ENCODE data around the gene KCNQ4. TPM values are rescaled to one million over a fixed set of nuclear protein-coding genes. Genes with fewer than 3 reads are reported as not detected.

Gene KCNQ4
- total RNA-seq, 3 donors from 2014 or later, result 0.32 to 1.3 (median 1.3) TPM

GRCh38 chr1:40845895-40846294 lies 62.3 kb downstream of the KCNQ4 start:
- TF ChIP-seq POLR2A (IDR thresholded peaks at IDR 0.05) (no peak), POLR2AphosphoS5 (IDR thresholded peaks at IDR 0.05) (no peak)
- no peak for DNase-seq (ENCODE audit: low spot score in 2 of 2)
- no peaks in the 10 kb centered on the region for H3K9me3 ChIP-seq
- no peaks in the 10 kb centered on the region for H3K36me3 ChIP-seq
- H3K27ac ChIP-seq, result no peak overlapping the region
- no peak overlapping the region for H3K4me3 ChIP-seq
- H3K27me3 ChIP-seq, result no peaks in the 10 kb centered on the region
- intact Hi-C loops (cut with DNase I; ENCODE audit: low total_unique reads), result no loop called here
- no peaks in the 10 kb centered on the region for H3K4me1 ChIP-seq

- H3K4me1 ChIP-seq, result no peaks in the 10 kb centered on the region
- no peak overlapping the region for H3K27ac ChIP-seq
- intact Hi-C loops (cut with DNase I; ENCODE audit: low total_unique reads), result no loop called here
- H3K36me3 ChIP-seq, result no peaks in the 10 kb centered on the region
- TF ChIP-seq POLR2A (IDR thresholded peaks at IDR 0.05) (no peak), POLR2AphosphoS5 (IDR thresholded peaks at IDR 0.05) (no peak)
- TF ChIP-seq, protein P1, sequence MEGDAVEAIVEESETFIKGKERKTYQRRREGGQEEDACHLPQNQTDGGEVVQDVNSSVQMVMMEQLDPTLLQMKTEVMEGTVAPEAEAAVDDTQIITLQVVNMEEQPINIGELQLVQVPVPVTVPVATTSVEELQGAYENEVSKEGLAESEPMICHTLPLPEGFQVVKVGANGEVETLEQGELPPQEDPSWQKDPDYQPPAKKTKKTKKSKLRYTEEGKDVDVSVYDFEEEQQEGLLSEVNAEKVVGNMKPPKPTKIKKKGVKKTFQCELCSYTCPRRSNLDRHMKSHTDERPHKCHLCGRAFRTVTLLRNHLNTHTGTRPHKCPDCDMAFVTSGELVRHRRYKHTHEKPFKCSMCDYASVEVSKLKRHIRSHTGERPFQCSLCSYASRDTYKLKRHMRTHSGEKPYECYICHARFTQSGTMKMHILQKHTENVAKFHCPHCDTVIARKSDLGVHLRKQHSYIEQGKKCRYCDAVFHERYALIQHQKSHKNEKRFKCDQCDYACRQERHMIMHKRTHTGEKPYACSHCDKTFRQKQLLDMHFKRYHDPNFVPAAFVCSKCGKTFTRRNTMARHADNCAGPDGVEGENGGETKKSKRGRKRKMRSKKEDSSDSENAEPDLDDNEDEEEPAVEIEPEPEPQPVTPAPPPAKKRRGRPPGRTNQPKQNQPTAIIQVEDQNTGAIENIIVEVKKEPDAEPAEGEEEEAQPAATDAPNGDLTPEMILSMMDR (IDR thresholded peaks at IDR 0.05), result no peak
- DNase-seq (ENCODE audit: low spot score in 2 of 2), result no peak
- H3K9me3 ChIP-seq, result no peaks in the 10 kb centered on the region
- H3K4me3 ChIP-seq, result no peak overlapping the region
- no peaks in the 10 kb centered on the region for H3K27me3 ChIP-seq
Observed at GRCh38 chr1:40847023-40847745, 63.6 kb downstream of the KCNQ4 start.

- Histone ChIP-seq H3K4me3 (no peak overlapping the region), H3K27me3 (no peaks in the 10 kb centered on the region), H3K9me3 (no peaks in the 10 kb centered on the region), H3K36me3 (no peaks in the 10 kb centered on the region), H3K27ac (no peak overlapping the region), H3K4me1 (no peaks in the 10 kb centered on the region)
- TF ChIP-seq POLR2A (IDR thresholded peaks at IDR 0.05) (no peak), POLR2AphosphoS5 (IDR thresholded peaks at IDR 0.05) (peak in 1 of 3 donors; percentile 60)
- TF ChIP-seq, protein P1 (IDR thresholded peaks at IDR 0.05), result peak; percentile 66 to 97 (median 93)
- intact Hi-C loops (cut with DNase I; ENCODE audit: low total_unique reads), result no loop called here
- DNase-seq (ENCODE audit: low spot score in 2 of 2), result peak; percentile 78
Observed at GRCh38 chr1:40848530-40849189, 65.1 kb downstream of the KCNQ4 start.

GRCh38 chr1:40849801-40850592 lies 66.4 kb downstream of the KCNQ4 start:
- H3K27me3 ChIP-seq, result no peaks in the 10 kb centered on the region
- peak; percentile 66 to 80 for DNase-seq (ENCODE audit: low spot score in 2 of 2)
- H3K4me3 ChIP-seq, result no peak overlapping the region
- intact Hi-C loops (cut with DNase I; ENCODE audit: low total_unique reads), result no loop called here
- H3K9me3 ChIP-seq, result no peaks in the 10 kb centered on the region
- no peaks in the 10 kb centered on the region for H3K4me1 ChIP-seq
- H3K36me3 ChIP-seq, result no peaks in the 10 kb centered on the region
- TF ChIP-seq, protein P1 (IDR thresholded peaks at IDR 0.05), result peak; percentile 86 to 94 (median 88)
- no peak for TF ChIP-seq POLR2A (IDR thresholded peaks at IDR 0.05)
- no peak for TF ChIP-seq POLR2AphosphoS5 (IDR thresholded peaks at IDR 0.05)
- peak overlapping the region in 1 of 2 donors; percentile 57 for H3K27ac ChIP-seq

DNA sequence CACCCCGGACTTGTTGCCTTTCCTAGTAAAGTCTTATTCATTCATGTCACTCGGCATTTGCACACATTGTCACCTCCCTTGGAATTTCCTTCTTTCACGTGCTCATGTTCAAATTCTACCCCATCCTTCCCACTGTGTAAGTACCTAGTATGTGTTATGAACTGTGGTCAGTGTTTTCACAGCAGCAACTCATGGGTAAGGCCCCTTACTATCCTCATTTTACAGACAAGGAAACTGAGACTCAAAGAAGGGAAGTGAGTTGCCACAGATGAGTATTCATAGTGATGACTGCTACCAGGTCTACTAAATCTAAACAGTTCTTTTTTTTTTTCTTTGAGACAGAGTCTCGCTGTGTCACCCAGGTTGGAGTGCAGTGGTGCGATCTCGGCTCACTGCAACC lies 68.1 kb downstream of the KCNQ4 start:
- Histone ChIP-seq H3K4me3 (no peak overlapping the region), H3K27me3 (no peaks in the 10 kb centered on the region), H3K27ac (no peak overlapping the region), H3K36me3 (no peaks in the 10 kb centered on the region), H3K4me1 (no peaks in the 10 kb centered on the region), H3K9me3 (no peaks in the 10 kb centered on the region)
- DNase-seq (ENCODE audit: low spot score in 2 of 2), result no peak
- TF ChIP-seq, protein P1 (IDR thresholded peaks at IDR 0.05), result no peak
- intact Hi-C loops (cut with DNase I; ENCODE audit: low total_unique reads), result no loop called here

Data from breast epithelium (tissue), 4 donors.